ENCODE results near the gene CEACAM20. TPM values are rescaled to one million over a fixed set of nuclear protein-coding genes. Genes with fewer than 3 reads are reported as not detected.

Gene CEACAM20
- total and polyA plus RNA-seq, 2 of the 13 experiments (the other 11 are each of a cell fraction or from before 2014, with no cell fraction given), result 0.04 TPM; not detected in 1

DNA sequence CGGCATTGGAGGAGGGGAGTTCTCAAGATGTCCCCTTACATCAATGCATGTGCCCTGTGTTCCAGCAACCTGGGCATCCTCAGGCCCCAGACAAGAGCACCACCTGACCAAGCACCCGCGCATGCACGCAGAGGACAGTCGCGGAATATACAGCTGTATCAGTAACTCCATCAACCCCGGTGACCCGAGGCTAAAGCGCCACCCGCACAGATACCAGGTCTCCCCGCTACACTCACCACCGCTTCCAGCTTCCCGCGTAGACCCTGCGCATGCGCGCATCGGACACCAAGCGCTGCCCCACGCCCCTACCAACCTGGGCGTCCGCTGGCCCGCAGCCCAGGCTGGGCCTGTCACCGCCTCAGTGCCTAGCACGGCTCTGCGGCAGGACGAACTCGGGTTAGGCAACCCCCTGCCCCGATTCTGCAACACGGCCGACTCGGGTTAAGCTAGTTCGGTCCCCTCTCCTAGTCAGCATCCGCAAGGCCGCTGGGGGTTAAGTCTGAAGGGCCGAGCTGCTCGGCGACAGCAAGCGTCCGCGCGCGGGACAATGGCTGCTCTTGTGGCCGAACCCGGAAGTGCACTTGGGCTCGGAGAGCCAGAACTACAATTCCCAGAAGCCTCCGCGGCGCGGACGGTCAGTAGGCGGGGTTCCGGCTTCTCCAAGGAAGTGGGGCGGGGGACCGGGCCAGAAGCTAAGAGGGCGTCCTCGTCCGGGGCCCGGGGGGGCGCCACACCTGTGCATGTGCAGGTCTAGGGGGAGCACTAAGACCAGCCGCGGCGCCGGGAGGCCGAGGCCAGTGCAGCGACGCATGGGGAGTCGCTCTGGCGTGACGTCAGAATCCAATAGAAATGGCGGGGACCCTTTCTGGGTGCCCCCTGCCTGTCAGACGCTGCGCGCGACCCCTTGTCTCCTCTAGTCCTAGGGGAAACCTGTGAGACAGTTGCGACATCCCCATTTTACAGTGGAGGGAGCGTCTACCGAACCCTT is 29.2 kb downstream of the CEACAM20 start, which contains the start of gene ZNF180 (continued):
- peak; percentile 85; the same call in 1 of the 2 replicates for TF ChIP-seq ZNF580 (CRISPR knock-in tag; IDR thresholded peaks at IDR 0.05; ENCODE audit: borderline replicate concordance, low read depth)
- TF ChIP-seq ZSCAN22 (CRISPR knock-in tag; IDR thresholded peaks at IDR 0.05), result peak; percentile 57; the same call in 1 of the 2 replicates
- peak; percentile 63 for TF ChIP-seq ZEB1 (IDR thresholded peaks at IDR 0.05; ENCODE audit: insufficient replicate concordance, low read depth)
- peak; percentile 80 for TF ChIP-seq GATAD1 (CRISPR knock-in tag; IDR thresholded peaks at IDR 0.05)
- TF ChIP-seq SMARCC2 (IDR thresholded peaks at IDR 0.05), result no peak
- TF ChIP-seq DPF2 (CRISPR knock-in tag; IDR thresholded peaks at IDR 0.05; ENCODE audit: borderline replicate concordance, low read depth), result no peak
- TF ChIP-seq FLYWCH1 (CRISPR knock-in tag; IDR thresholded peaks at IDR 0.05), result no peak
- peak; percentile 100 for TF ChIP-seq PHF8 (CRISPR knock-in tag; IDR thresholded peaks at IDR 0.05)
- TF ChIP-seq DDIT3 (CRISPR knock-in tag; IDR thresholded peaks at IDR 0.05), result no peak
- TF ChIP-seq TEAD2 (CRISPR knock-in tag; IDR thresholded peaks at IDR 0.05), result no peak
- TF ChIP-seq SYNCRIP (IDR thresholded peaks at IDR 0.05; ENCODE audit: insufficient read depth, low read depth, low read length), result no peak
- TF ChIP-seq MAZ (IDR thresholded peaks at IDR 0.05; ENCODE audit: borderline replicate concordance, low read depth, low read length), result peak; percentile 89
- TF ChIP-seq MAZ (CRISPR knock-in tag; IDR thresholded peaks at IDR 0.05; ENCODE audit: low read depth), result peak; percentile 94
- no peak for TF ChIP-seq ZNF253 (CRISPR knock-in tag; IDR thresholded peaks at IDR 0.05; ENCODE audit: borderline replicate concordance)
- peak; percentile 89; the same call in 1 of the 2 replicates for TF ChIP-seq MTF2 (CRISPR knock-in tag; IDR thresholded peaks at IDR 0.05; ENCODE audit: borderline replicate concordance)
- peak; percentile 93; the same call in 1 of the 2 replicates for TF ChIP-seq FOXC1 (CRISPR knock-in tag; IDR thresholded peaks at IDR 0.05; ENCODE audit: borderline replicate concordance)
- peak; percentile 83 for TF ChIP-seq ZNF792 (CRISPR knock-in tag; IDR thresholded peaks at IDR 0.05)
- no peak for TF ChIP-seq FOXP1 (IDR thresholded peaks at IDR 0.05)
- TF ChIP-seq FOXP1 (CRISPR knock-in tag; IDR thresholded peaks at IDR 0.05), result no peak
- TF ChIP-seq, protein P1, sequence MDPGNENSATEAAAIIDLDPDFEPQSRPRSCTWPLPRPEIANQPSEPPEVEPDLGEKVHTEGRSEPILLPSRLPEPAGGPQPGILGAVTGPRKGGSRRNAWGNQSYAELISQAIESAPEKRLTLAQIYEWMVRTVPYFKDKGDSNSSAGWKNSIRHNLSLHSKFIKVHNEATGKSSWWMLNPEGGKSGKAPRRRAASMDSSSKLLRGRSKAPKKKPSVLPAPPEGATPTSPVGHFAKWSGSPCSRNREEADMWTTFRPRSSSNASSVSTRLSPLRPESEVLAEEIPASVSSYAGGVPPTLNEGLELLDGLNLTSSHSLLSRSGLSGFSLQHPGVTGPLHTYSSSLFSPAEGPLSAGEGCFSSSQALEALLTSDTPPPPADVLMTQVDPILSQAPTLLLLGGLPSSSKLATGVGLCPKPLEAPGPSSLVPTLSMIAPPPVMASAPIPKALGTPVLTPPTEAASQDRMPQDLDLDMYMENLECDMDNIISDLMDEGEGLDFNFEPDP (CRISPR knock-in tag; conservative IDR thresholded peaks at IDR 0.05), result 0 out of 2 replicates have a peak, but pooled peaks have one; percentile 63
- TF ChIP-seq ZNF572 (CRISPR knock-in tag; IDR thresholded peaks at IDR 0.05), result no peak
- peak; percentile 73; the same call in 1 of the 2 replicates for TF ChIP-seq ZNF800 (CRISPR knock-in tag; IDR thresholded peaks at IDR 0.05)
- no peak for TF ChIP-seq NFE2L2 (IDR thresholded peaks at IDR 0.05; ENCODE audit: low read length)
- 0 out of 2 replicates have a peak, but pooled peaks have one; percentile 58 for TF ChIP-seq GFI1 (CRISPR knock-in tag; IDR thresholded peaks at IDR 0.05; ENCODE audit: borderline replicate concordance)
- peak; percentile 83; the same call in 1 of the 2 replicates for TF ChIP-seq ZNF230 (CRISPR knock-in tag; IDR thresholded peaks at IDR 0.05)
- TF ChIP-seq SALL2 (CRISPR knock-in tag; IDR thresholded peaks at IDR 0.05), result peak; percentile 94
- TF ChIP-seq SIX4 (CRISPR knock-in tag; IDR thresholded peaks at IDR 0.05), result 0 out of 2 replicates have a peak, but pooled peaks have one; percentile 23
- peak; percentile 91 for TF ChIP-seq ZNF564 (CRISPR knock-in tag; IDR thresholded peaks at IDR 0.05)

Data from HepG2 (cell line).